Measurements from ENCODE around the gene DMD.

- TF ChIP-seq TAF1 (IDR thresholded peaks at IDR 0.05; ENCODE audit: borderline replicate concordance, low read depth, low read length) (no peak), POLR2A (IDR thresholded peaks at IDR 0.05; ENCODE audit: low read depth, low read length) (no peak), POLR2AphosphoS5 (IDR thresholded peaks at IDR 0.05; ENCODE audit: low read depth, low read length) (no peak)
Measured at GRCh38 chrX:31199840-31200114, 2011.6 kb downstream of the DMD start.
